Activated CD8-positive, alpha-beta memory T cell treated with anti-CD3 and anti-CD28 coated beads for 48 hours (primary cell): ENCODE data around the gene SORCS3.

Experiments used
- DNase-seq, 3 experiments: peaks; one replicate each; pipeline ENCODE4 v3.0.0-alpha.2; 2020; ENCODE audit warnings: low read depth in 2 of 3, low spot score in 2 of 3

The SORCS3 gene

GRCh38 chr10:104641187-104641936 lies at the start of gene SORCS3:
Gene SORCS3, plus strand, starts transcription at chr10:104641290.
- DNase-seq, result no peak

- DNase-seq, result no peak
Measured at GRCh38 chr10:104591441-104591840, 49.6 kb upstream of the SORCS3 start.

- no peak for DNase-seq
Measured at GRCh38 chr10:104601166-104601565, 39.9 kb upstream of the SORCS3 start.

GRCh38 chr10:104608091-104608828 lies 32.8 kb upstream of the SORCS3 start:
- DNase-seq, result no peak

- no peak for DNase-seq
Measured at GRCh38 chr10:104612571-104613205, 28.4 kb upstream of the SORCS3 start.

- no peak for DNase-seq
Measured at GRCh38 chr10:104613406-104613805, 27.7 kb upstream of the SORCS3 start.

GRCh38 chr10:104614245-104614831 lies 26.8 kb upstream of the SORCS3 start:
- DNase-seq, result peak in 2 of 3 experiments; percentile 9 to 10

GRCh38 chr10:104615136-104615535 lies 26.0 kb upstream of the SORCS3 start:
- DNase-seq, result no peak

GRCh38 chr10:104617831-104618230 lies 23.3 kb upstream of the SORCS3 start:
- DNase-seq, result no peak

- DNase-seq, result no peak
Measured at GRCh38 chr10:104622175-104622574, 18.9 kb upstream of the SORCS3 start.

GRCh38 chr10:104622598-104623209 lies 18.4 kb upstream of the SORCS3 start:
- DNase-seq, result no peak

GRCh38 chr10:104630731-104631130 lies 10.4 kb upstream of the SORCS3 start:
- no peak for DNase-seq

GRCh38 chr10:104631946-104632345 lies 9.1 kb upstream of the SORCS3 start:
- no peak for DNase-seq

GRCh38 chr10:104638861-104639589 lies 2.1 kb upstream of the SORCS3 start:
- no peak for DNase-seq

- no peak for DNase-seq
Measured at GRCh38 chr10:104639590-104640338, 1.3 kb upstream of the SORCS3 start.

- no peak for DNase-seq
Measured at GRCh38 chr10:104640339-104641186, 527 bp upstream of the SORCS3 start.

GRCh38 chr10:104641937-104642657 lies 1.0 kb downstream of the SORCS3 start:
- DNase-seq, result no peak

- DNase-seq, result no peak
Measured at GRCh38 chr10:104642658-104643302, 1.7 kb downstream of the SORCS3 start.
